IPS-18a (cell line): ENCODE data around the gene ARID2.

Experiments
- H3K27ac ChIP-seq: one replicate; pipeline ENCODE4 v1.5.1; 2013; ENCODE audit warnings: low read length
- H3K27me3 ChIP-seq: one replicate; pipeline ENCODE4 v1.6.1; 2013; ENCODE audit warnings: mild to moderate bottlenecking, low read length; ENCODE audit not compliant: control insufficient read depth, insufficient read depth
- H3K36me3 ChIP-seq: one replicate; pipeline ENCODE4 v1.6.1; 2013; ENCODE audit warnings: low read depth, low read length; ENCODE audit not compliant: control insufficient read depth
- H3K4me1 ChIP-seq: one replicate; pipeline ENCODE4 v1.6.1; 2013; ENCODE audit warnings: low read depth, low read length; ENCODE audit not compliant: control insufficient read depth
- H3K4me3 ChIP-seq: one replicate; pipeline ENCODE4 v1.5.1; 2013; ENCODE audit warnings: low read length
- H3K9ac ChIP-seq: one replicate; pipeline ENCODE4 v1.6.1; 2013; ENCODE audit warnings: mild to moderate bottlenecking, low read length, moderate library complexity
- H3K9me3 ChIP-seq: one replicate; pipeline ENCODE4 v1.6.1; 2013; ENCODE audit warnings: low read depth, low read length; ENCODE audit not compliant: control insufficient read depth

The ARID2 gene

GRCh38 chr12:45729233-45730083 lies at the start of gene ARID2:
Gene ARID2 (plus strand): TSS chr12:45729706. CDS start chr12:45729837, 131 bp downstream.
- Histone ChIP-seq H3K27me3 (no peaks in the 10 kb centered on the region), H3K4me3 (peak within 1 kb of the TSS; percentile 99), H3K4me1 (peaks cover 26% of the 10 kb centered on the region), H3K9me3 (no peaks in the 10 kb centered on the region), H3K36me3 (peaks cover 18% of the 10 kb centered on the region), H3K27ac (peak within 1 kb of the TSS; percentile 79), H3K9ac (peak within 1 kb of the TSS; percentile 97)

GRCh38 chr12:45680362-45680761 lies 49.1 kb upstream of the ARID2 start:
- no peaks in the 10 kb centered on the region for H3K9me3 ChIP-seq
- H3K9ac ChIP-seq: no peak overlapping the region
- no peak overlapping the region for H3K27ac ChIP-seq
- H3K27me3 ChIP-seq: no peaks in the 10 kb centered on the region
- no peaks in the 10 kb centered on the region for H3K4me1 ChIP-seq
- no peaks in the 10 kb centered on the region for H3K36me3 ChIP-seq
- H3K4me3 ChIP-seq: no peak overlapping the region

- Histone ChIP-seq H3K9ac (no peak overlapping the region), H3K4me3 (no peak overlapping the region)
These were observed 48.0 kb upstream of the ARID2 start for GRCh38 chr12:45681465-45681864.

GRCh38 chr12:45685680-45686079 lies 43.8 kb upstream of the ARID2 start:
- H3K9me3 ChIP-seq: no peaks in the 10 kb centered on the region
- no peaks in the 10 kb centered on the region for H3K36me3 ChIP-seq
- H3K4me1 ChIP-seq: no peaks in the 10 kb centered on the region
- H3K27ac ChIP-seq: no peak overlapping the region
- no peak overlapping the region for H3K9ac ChIP-seq
- H3K4me3 ChIP-seq: no peak overlapping the region
- no peaks in the 10 kb centered on the region for H3K27me3 ChIP-seq

More at GRCh38 chr12:45681465-45681864, 48.0 kb upstream of the ARID2 start:
- Histone ChIP-seq H3K27me3 (no peaks in the 10 kb centered on the region), H3K4me1 (no peaks in the 10 kb centered on the region), H3K36me3 (no peaks in the 10 kb centered on the region), H3K27ac (no peak overlapping the region), H3K9me3 (no peaks in the 10 kb centered on the region)

- Histone ChIP-seq H3K27me3 (no peaks in the 10 kb centered on the region), H3K4me1 (no peaks in the 10 kb centered on the region), H3K4me3 (no peak overlapping the region), H3K27ac (no peak overlapping the region), H3K36me3 (no peaks in the 10 kb centered on the region), H3K9ac (no peak overlapping the region), H3K9me3 (no peaks in the 10 kb centered on the region)
These were observed 42.2 kb upstream of the ARID2 start for GRCh38 chr12:45687081-45688015.

DNA sequence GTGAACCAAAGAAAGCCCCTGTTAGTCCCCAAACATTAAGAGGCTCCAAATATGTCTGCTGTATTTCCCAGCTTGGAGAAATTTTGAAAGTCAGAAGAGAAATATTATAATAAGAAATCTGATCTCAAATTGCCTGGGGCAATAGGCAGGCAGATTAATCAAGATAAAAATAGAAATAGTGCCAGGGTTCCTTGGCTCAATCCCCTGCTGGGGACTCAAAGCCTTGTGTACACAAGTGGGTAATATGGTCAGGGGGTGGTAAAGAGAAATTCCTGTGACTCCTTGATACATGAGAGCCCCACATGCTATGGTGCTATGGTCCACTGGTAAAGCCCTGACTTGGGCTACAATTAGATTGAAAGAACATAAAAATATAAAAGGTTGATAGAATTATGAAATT lies 41.3 kb upstream of the ARID2 start:
- H3K27ac ChIP-seq: no peak overlapping the region
- H3K4me1 ChIP-seq: no peaks in the 10 kb centered on the region
- no peaks in the 10 kb centered on the region for H3K27me3 ChIP-seq
- no peaks in the 10 kb centered on the region for H3K9me3 ChIP-seq
- H3K4me3 ChIP-seq: no peak overlapping the region
- no peaks in the 10 kb centered on the region for H3K36me3 ChIP-seq
- no peak overlapping the region for H3K9ac ChIP-seq

- Histone ChIP-seq H3K36me3 (no peaks in the 10 kb centered on the region), H3K4me1 (no peaks in the 10 kb centered on the region), H3K27me3 (no peaks in the 10 kb centered on the region), H3K4me3 (no peak overlapping the region), H3K9ac (no peak overlapping the region), H3K9me3 (no peaks in the 10 kb centered on the region), H3K27ac (no peak overlapping the region)
These were observed 34.5 kb upstream of the ARID2 start for GRCh38 chr12:45695035-45695434.

- Histone ChIP-seq H3K9ac (no peak overlapping the region), H3K27ac (no peak overlapping the region), H3K27me3 (no peaks in the 10 kb centered on the region), H3K36me3 (no peaks in the 10 kb centered on the region), H3K9me3 (no peaks in the 10 kb centered on the region), H3K4me3 (no peak overlapping the region), H3K4me1 (no peaks in the 10 kb centered on the region)
These were observed 33.9 kb upstream of the ARID2 start for GRCh38 chr12:45695606-45696005.

DNA sequence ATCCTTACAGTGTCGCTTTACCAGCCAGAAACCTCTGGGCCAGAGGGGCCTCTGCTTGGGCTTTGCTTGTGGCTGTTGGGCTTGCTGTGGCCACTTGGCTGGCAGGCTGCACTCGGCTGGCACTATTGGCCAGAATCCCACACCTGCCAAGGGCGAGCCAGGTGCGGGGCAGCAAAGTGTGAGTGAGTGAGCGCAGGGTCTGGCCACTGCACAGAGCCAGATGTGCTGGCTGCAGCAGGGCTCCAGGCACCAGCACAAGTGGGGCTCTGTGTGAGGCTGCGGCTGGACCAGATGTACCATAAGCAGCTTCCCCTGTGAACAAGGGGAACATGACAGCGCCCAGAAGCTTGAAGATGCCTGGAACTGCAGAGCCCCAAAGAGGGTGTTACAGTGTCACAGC lies 33.5 kb upstream of the ARID2 start:
- H3K27ac ChIP-seq: no peak overlapping the region
- H3K27me3 ChIP-seq: no peaks in the 10 kb centered on the region
- H3K9ac ChIP-seq: no peak overlapping the region
- H3K4me1 ChIP-seq: no peaks in the 10 kb centered on the region
- H3K9me3 ChIP-seq: no peaks in the 10 kb centered on the region
- H3K4me3 ChIP-seq: no peak overlapping the region
- no peaks in the 10 kb centered on the region for H3K36me3 ChIP-seq

- H3K9me3 ChIP-seq: no peaks in the 10 kb centered on the region
- no peak overlapping the region for H3K9ac ChIP-seq
- H3K4me1 ChIP-seq: no peaks in the 10 kb centered on the region
- no peak overlapping the region for H3K4me3 ChIP-seq
- no peaks in the 10 kb centered on the region for H3K36me3 ChIP-seq
- H3K27me3 ChIP-seq: no peaks in the 10 kb centered on the region
- no peak overlapping the region for H3K27ac ChIP-seq
These were observed 32.1 kb upstream of the ARID2 start for GRCh38 chr12:45697371-45697770.

- Histone ChIP-seq H3K36me3 (no peaks in the 10 kb centered on the region), H3K27ac (no peak overlapping the region), H3K4me1 (no peaks in the 10 kb centered on the region), H3K9ac (no peak overlapping the region), H3K9me3 (no peaks in the 10 kb centered on the region), H3K27me3 (no peaks in the 10 kb centered on the region), H3K4me3 (no peak overlapping the region)
These were observed 28.2 kb upstream of the ARID2 start for GRCh38 chr12:45701296-45701695.
